ENCODE results near the gene POU6F1. TPM values are rescaled to one million over a fixed set of nuclear protein-coding genes. Genes with fewer than 3 reads are reported as not detected.
"Not testable (repeated sequence)": the region's sequence is repeated elsewhere in the genome, so short reads cannot be mapped to it uniquely, and the experiment has no call there.

POU6F1 gene
- total RNA-seq, 2 experiments from 2014 or later, result 2.6 to 5.5 TPM

- Histone ChIP-seq H3K27ac (ENCODE audit: low read depth, low read length, poor library complexity, severe bottlenecking) (no peak overlapping the region), H4K20me1 (ENCODE audit: insufficient read depth, low read length) (no peaks in the 10 kb centered on the region), H3K9me2 (ENCODE audit: insufficient read depth, low read length) (no peaks in the 10 kb centered on the region), H2AFZ (ENCODE audit: low read length) (no peak overlapping the region), H3K4me1 (ENCODE audit: insufficient read depth, low read length, poor library complexity, severe bottlenecking) (no peaks in the 10 kb centered on the region), H3K9me3 (ENCODE audit: low read length) (no peaks in the 10 kb centered on the region), H3K4me3 (ENCODE audit: low read depth, low read length, poor library complexity, severe bottlenecking) (no peak overlapping the region), H3K4me2 (ENCODE audit: low read length) (no peak overlapping the region), H3K79me2 (ENCODE audit: insufficient read depth, low read depth, low read length) (no peaks in the 10 kb centered on the region), H3K36me3 (ENCODE audit: insufficient read depth, low read length) (no peaks in the 10 kb centered on the region)
- TF ChIP-seq, protein P1, sequence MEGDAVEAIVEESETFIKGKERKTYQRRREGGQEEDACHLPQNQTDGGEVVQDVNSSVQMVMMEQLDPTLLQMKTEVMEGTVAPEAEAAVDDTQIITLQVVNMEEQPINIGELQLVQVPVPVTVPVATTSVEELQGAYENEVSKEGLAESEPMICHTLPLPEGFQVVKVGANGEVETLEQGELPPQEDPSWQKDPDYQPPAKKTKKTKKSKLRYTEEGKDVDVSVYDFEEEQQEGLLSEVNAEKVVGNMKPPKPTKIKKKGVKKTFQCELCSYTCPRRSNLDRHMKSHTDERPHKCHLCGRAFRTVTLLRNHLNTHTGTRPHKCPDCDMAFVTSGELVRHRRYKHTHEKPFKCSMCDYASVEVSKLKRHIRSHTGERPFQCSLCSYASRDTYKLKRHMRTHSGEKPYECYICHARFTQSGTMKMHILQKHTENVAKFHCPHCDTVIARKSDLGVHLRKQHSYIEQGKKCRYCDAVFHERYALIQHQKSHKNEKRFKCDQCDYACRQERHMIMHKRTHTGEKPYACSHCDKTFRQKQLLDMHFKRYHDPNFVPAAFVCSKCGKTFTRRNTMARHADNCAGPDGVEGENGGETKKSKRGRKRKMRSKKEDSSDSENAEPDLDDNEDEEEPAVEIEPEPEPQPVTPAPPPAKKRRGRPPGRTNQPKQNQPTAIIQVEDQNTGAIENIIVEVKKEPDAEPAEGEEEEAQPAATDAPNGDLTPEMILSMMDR (conservative IDR thresholded peaks at IDR 0.05; ENCODE audit: low read length), result no peak
- TF ChIP-seq EZH2phosphoT487 (IDR thresholded peaks at IDR 0.05; ENCODE audit: borderline replicate concordance, low read depth, low read length), result no peak
- intact Hi-C loops (cut with micrococcal nuclease; ENCODE audit: unreplicated experiment), result no loop called here
- POLR2A ChIA-PET, result interaction anchor here (0.6 to 1.6 kb wide), 2 partner anchors 10 to 342 kb away, joined by 3 to 6 read pairs; partner anchors contain the start of gene DAZAP2
- no peak for DNase-seq (ENCODE audit: low spot score)
- CTCF ChIA-PET (ENCODE audit: unreplicated experiment), result interaction anchor here (0.5 kb wide), 1 partner anchor 220 kb away, joined by 3 read pairs; no protein-coding TSS in a partner anchor
- no TSS peak for BruUV-seq (replicated peaks)
These were observed 11.4 kb upstream of the POU6F1 start for GRCh38 chr12:51229116-51229809.

DNA sequence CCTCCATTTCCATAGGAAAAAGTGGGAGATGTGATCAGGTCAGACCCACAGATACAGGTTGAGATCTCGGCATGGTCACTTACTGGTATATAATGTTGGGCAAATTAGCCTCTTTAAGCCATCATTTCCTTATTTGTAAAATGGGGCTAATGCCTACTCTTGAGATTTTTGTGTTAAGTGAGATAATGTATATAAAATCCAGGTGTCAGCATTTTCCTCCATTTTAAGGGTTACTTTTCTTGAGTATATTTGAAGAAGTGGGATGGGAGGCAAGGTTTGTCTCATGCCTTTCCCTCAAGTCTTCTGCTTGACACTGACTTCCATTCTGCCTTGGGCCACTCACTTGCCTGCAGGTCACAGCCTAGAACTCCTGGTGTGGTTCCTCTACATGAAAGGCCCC, 10.1 kb upstream of the POU6F1 start:
- H3K9me3 ChIP-seq (ENCODE audit: low read length), result no peaks in the 10 kb centered on the region
- TF ChIP-seq, protein P1 (conservative IDR thresholded peaks at IDR 0.05; ENCODE audit: low read length), result no peak
- TF ChIP-seq EZH2phosphoT487 (IDR thresholded peaks at IDR 0.05; ENCODE audit: borderline replicate concordance, low read depth, low read length), result no peak
- BruUV-seq (replicated peaks), result no TSS peak
- DNase-seq (ENCODE audit: low spot score), result no peak
- ChIA-PET POLR2A (interaction anchor here (1.6 kb wide), 1 partner anchor 11 kb away, joined by 6 read pairs; the partner anchor contains the start of gene DAZAP2), CTCF (ENCODE audit: unreplicated experiment) (no interaction called here)
- H3K36me3 ChIP-seq (ENCODE audit: insufficient read depth, low read length), result no peaks in the 10 kb centered on the region
- intact Hi-C loops (cut with micrococcal nuclease; ENCODE audit: unreplicated experiment), result no loop called here
- no peaks in the 10 kb centered on the region for H3K9me2 ChIP-seq (ENCODE audit: insufficient read depth, low read length)
- H3K4me3 ChIP-seq (ENCODE audit: low read depth, low read length, poor library complexity, severe bottlenecking), result no peak overlapping the region
- H3K27ac ChIP-seq (ENCODE audit: low read depth, low read length, poor library complexity, severe bottlenecking), result no peak overlapping the region
- H3K4me1 ChIP-seq (ENCODE audit: insufficient read depth, low read length, poor library complexity, severe bottlenecking), result no peaks in the 10 kb centered on the region
- H4K20me1 ChIP-seq (ENCODE audit: insufficient read depth, low read length), result no peaks in the 10 kb centered on the region
- H3K79me2 ChIP-seq (ENCODE audit: insufficient read depth, low read depth, low read length), result no peaks in the 10 kb centered on the region
- H2AFZ ChIP-seq (ENCODE audit: low read length), result no peak overlapping the region
- no peak overlapping the region for H3K4me2 ChIP-seq (ENCODE audit: low read length)

GRCh38 chr12:51227112-51227511, 9.2 kb upstream of the POU6F1 start:
- H4K20me1 ChIP-seq (ENCODE audit: insufficient read depth, low read length); CTCF ChIA-PET (ENCODE audit: unreplicated experiment); H3K27ac ChIP-seq (ENCODE audit: low read depth, low read length, poor library complexity, severe bottlenecking); H3K4me1 ChIP-seq (ENCODE audit: insufficient read depth, low read length, poor library complexity, severe bottlenecking); H3K9me3 ChIP-seq (ENCODE audit: low read length); intact Hi-C loops (cut with micrococcal nuclease; ENCODE audit: unreplicated experiment); H3K9me2 ChIP-seq (ENCODE audit: insufficient read depth, low read length); H3K4me3 ChIP-seq (ENCODE audit: low read depth, low read length, poor library complexity, severe bottlenecking); H2AFZ ChIP-seq (ENCODE audit: low read length); DNase-seq (ENCODE audit: low spot score); H3K4me2 ChIP-seq (ENCODE audit: low read length); BruUV-seq (replicated peaks); H3K36me3 ChIP-seq (ENCODE audit: insufficient read depth, low read length); H3K79me2 ChIP-seq (ENCODE audit: insufficient read depth, low read depth, low read length): not testable (repeated sequence)
- POLR2A ChIA-PET, result interaction anchor here (0.5 to 1.0 kb wide), 4 partner anchors 9 to 162 kb away, joined by 3 read pairs; partner anchors contain the start of gene POU6F1
